Subcutaneous abdominal adipose tissue (tissue), 5 donors: ENCODE results near the gene ZSCAN25.
A peak's percentile ranks its signal among the peaks of the same experiment; 100 is the strongest.
"Not testable (repeated sequence)": the region's sequence is repeated elsewhere in the genome, so short reads cannot be mapped to it uniquely, and the experiment has no call there.

ENCODE experiments used
- H3K27ac ChIP-seq: one replicate; pipeline ENCODE4 v1.7.0; 2013; ENCODE audit warnings: low read depth, mild to moderate bottlenecking, inconsistent platforms, low read length, moderate library complexity
- H3K27me3 ChIP-seq, 5 donors: one replicate each; pipeline ENCODE4 v1.7.0; 2013; ENCODE audit warnings: low read length in 5 of 5, inconsistent platforms in 1 of 5; ENCODE audit not compliant: control insufficient read depth in 5 of 5, insufficient read depth in 4 of 5
- H3K36me3 ChIP-seq, 5 donors: one replicate each; pipeline ENCODE4 v1.7.0; 2013; ENCODE audit warnings: low read length in 5 of 5; ENCODE audit not compliant: control insufficient read depth in 5 of 5, insufficient read depth in 5 of 5
- H3K4me1 ChIP-seq, 5 donors: one replicate each; pipeline ENCODE4 v1.7.0; 2013; ENCODE audit warnings: low read length in 5 of 5, mild to moderate bottlenecking in 3 of 5, moderate library complexity in 1 of 5; ENCODE audit not compliant: control insufficient read depth in 5 of 5, insufficient read depth in 5 of 5
- H3K4me3 ChIP-seq, 5 donors: one replicate each; pipeline ENCODE4 v1.7.0; 2013; ENCODE audit warnings: low read length in 5 of 5, low read depth in 1 of 5
- H3K9ac ChIP-seq, 5 donors: one replicate each; pipeline ENCODE4 v1.7.0; 2013; ENCODE audit warnings: low read length in 5 of 5, mild to moderate bottlenecking in 4 of 5, moderate library complexity in 3 of 5
- H3K9me3 ChIP-seq, 5 donors: one replicate each; pipeline ENCODE4 v1.7.0; 2013; ENCODE audit warnings: low read length in 5 of 5; ENCODE audit not compliant: control insufficient read depth in 5 of 5
- donor health status: healthy.
- donor health status: healthy.
- donor health status: healthy.
- donor health status: healthy.
- donor health status: healthy.

The ZSCAN25 gene

DNA sequence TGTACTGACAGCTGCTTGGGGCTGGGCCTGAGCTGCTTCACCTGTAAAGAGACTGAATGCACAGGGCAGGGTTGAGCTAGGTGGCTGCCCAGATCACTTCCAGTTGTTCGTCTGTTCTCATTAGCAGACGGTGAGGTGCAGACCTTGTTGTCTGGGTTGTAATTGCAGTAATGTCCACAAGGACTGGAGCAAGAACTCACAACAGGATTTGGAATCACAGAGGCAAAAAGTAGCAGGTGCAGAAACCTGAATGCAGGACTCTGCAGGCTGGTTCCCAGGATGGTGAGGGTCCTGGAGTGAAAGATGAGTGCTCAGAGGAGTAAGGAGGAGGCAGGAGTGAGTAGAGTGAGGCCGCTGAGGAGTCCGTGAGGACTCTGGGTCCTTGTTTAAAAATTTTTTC, 9.2 kb downstream of the ZSCAN25 start:
- peaks cover 20 to 100% (median 98%) of the 10 kb centered on the region in 5 donors for H3K36me3 ChIP-seq
- peak overlapping the region in 1 of 5 donors; percentile 22 for H3K9ac ChIP-seq

DNA sequence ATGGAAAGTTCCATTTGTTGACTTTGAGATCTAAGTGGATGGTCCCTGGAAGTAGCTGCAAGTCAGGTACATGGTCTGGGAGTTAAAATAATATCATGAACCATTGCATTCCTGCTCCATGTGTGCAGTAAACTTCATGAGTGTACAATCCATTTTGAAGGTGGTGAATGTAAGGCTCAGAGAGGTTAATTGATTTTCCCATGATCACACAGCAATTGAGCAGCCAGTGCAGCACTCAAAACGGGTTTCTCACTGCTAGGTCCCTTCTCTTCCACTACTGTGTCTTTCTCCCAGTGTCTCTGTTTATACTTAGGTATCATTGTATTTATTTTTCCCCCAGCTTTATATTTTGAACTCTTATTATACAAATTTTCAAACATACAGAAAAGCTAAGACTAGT, 9.9 kb downstream of the ZSCAN25 start:
- peaks cover 18 to 100% (median 97%) of the 10 kb centered on the region in 5 donors for H3K36me3 ChIP-seq
- peaks cover 0 to 6% (median under 1%) of the 10 kb centered on the region in 5 donors for H3K4me1 ChIP-seq
- H3K27ac ChIP-seq = no peak overlapping the region
- peak overlapping the region in 1 of 5 donors; percentile 22 for H3K9ac ChIP-seq
- no peak overlapping the region for H3K4me3 ChIP-seq
- no peaks in the 10 kb centered on the region for H3K9me3 ChIP-seq
- no peaks in the 10 kb centered on the region for H3K27me3 ChIP-seq

More for the DNA sequence above, 9.2 kb downstream of the ZSCAN25 start:
- no peaks in the 10 kb centered on the region for H3K27me3 ChIP-seq
- H3K9me3 ChIP-seq = no peaks in the 10 kb centered on the region
- H3K27ac ChIP-seq = no peak overlapping the region
- H3K4me3 ChIP-seq = no peak overlapping the region
- H3K4me1 ChIP-seq = peaks cover 0 to 6% (median 0%) of the 10 kb centered on the region in 5 donors

DNA sequence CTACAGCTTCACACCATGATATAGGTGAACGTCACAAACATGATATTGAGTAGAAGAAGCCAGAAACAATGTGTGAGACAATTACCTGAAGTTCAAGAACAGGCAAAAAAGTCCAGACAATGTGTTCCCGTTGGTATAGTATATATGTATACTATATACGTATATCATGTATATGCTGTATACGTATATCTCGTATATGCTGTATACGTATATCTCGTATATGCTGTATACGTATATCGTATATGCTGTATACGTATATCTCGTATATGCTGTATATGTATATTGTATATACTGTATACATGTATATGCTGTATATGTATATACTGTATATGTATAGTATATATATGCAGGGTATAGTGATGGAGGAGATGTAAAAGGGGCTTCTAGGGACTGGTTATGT, 10.8 kb downstream of the ZSCAN25 start:
- Histone ChIP-seq H3K36me3 (peaks cover 17 to 98% (median 92%) of the 10 kb centered on the region in 5 donors), H3K9ac (no peak overlapping the region), H3K27ac (no peak overlapping the region), H3K27me3 (no peaks in the 10 kb centered on the region), H3K9me3 (no peaks in the 10 kb centered on the region), H3K4me3 (no peak overlapping the region), H3K4me1 (peaks cover 0 to 8% (median 3%) of the 10 kb centered on the region in 5 donors)

DNA sequence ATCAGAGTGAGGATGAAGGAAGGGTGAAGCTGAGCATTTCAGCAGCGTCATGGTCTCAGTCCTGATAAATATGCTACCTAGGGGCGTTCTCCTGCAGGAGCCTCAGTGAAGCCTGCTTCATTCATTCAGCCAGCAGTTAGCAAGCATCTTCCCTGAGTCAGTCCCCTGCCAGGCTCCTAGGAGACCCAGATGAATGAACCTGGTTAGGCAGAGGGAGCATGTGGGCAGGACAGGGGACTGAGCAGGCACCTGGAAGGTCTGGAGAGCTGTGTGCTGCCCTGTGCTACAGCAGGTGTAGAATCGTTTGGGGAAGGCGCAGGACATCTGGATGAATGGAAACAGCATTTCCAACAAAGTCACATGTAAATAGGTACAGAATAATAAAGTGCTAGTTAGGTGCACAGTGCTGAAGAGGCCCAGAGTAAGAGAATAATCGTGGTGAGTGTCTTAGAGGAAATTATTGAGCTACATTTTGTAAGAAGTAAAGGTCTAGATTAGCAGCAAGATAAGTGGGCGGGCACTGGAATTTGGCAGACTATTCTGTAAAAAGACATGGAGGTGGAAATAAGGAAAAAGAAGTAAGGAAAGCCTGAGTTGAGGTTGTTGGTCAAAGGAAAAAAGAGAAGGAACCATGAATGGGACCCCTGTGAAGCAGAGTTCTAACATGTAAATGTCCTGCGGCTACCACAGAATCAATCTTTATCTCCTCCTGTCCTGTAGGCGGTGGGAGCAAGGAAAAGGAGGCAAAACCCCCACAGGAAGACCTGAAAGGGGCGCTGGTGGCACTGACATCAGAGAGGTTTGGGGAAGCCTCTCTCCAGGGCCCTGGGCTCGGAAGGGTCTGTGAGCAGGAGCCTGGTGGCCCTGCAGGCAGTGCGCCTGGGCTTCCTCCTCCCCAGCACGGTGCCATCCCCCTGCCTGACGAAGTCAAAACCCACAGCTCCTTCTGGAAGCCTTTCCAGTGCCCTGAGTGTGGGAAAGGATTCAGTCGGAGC, 12.0 kb downstream of the ZSCAN25 start:
- Histone ChIP-seq H3K36me3 (peaks cover 17 to 95% (median 80%) of the 10 kb centered on the region in 5 donors), H3K27me3 (no peaks in the 10 kb centered on the region), H3K4me3 (no peak overlapping the region), H3K27ac (no peak overlapping the region), H3K9me3 (no peaks in the 10 kb centered on the region), H3K9ac (peak overlapping the region in 1 of 5 donors; percentile 44), H3K4me1 (peaks cover 0 to 19% (median 8%) of the 10 kb centered on the region in 5 donors)

DNA sequence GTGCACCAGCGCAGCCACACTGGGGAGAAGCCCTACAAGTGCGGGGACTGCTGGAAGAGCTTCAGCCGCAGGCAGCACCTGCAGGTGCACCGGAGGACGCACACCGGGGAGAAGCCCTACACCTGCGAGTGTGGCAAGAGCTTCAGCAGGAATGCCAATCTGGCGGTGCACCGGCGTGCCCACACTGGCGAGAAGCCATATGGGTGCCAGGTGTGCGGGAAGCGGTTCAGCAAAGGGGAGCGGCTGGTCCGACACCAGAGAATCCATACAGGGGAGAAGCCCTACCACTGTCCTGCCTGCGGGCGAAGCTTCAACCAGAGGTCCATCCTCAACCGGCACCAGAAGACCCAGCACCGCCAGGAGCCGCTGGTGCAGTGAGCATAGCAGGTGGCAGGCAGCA, 12.9 kb downstream of the ZSCAN25 start:
- peaks cover 17 to 90% (median 71%) of the 10 kb centered on the region in 5 donors for H3K36me3 ChIP-seq
- no peaks in the 10 kb centered on the region for H3K27me3 ChIP-seq
- H3K4me1 ChIP-seq = peaks cover 0 to 21% (median 8%) of the 10 kb centered on the region in 5 donors
- no peak overlapping the region for H3K27ac ChIP-seq
- peak overlapping the region in 1 of 5 donors; percentile 44 for H3K9ac ChIP-seq
- H3K4me3 ChIP-seq = no peak overlapping the region
- no peaks in the 10 kb centered on the region for H3K9me3 ChIP-seq

DNA sequence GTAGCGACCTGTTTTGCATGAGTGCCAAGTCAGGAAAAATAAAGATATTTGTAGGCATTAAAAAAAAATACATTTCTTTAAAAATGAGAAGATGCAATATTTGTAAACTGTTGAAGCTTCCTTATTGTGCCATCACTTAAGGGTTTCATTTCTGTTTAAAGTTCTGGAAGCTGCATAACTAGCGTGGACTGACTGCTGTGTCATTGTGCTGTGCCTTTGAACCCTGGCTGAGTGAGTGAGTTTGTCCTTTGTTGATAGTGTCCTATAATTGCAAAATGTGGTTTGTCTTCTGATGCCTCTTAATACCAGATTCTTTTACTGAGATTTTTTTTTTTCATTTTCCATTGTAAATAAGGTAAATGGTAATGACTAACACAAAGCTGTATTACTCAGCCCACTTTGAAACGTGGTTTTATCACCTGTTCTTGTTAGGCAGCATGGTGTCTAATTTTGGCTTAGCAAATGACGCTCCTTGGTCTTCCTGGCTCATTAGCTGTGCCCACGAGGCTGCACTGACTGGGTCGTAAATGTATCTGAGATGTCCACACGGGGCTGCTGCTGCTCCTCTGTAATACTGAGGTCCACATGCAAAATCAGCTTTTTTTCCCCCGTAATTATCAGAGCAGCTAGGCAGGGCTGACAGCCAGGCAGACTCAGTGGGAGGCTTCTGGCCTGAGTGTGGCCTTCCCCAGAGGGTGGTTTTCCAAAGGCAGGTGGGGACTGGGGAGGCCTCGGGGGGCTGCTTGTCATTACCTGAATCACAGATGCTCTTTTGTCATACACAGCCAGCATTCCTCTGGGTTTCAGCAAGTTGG, 14.8 kb downstream of the ZSCAN25 start:
- H3K27ac ChIP-seq = no peak overlapping the region
- H3K4me1 ChIP-seq = peaks cover 0 to 24% (median 8%) of the 10 kb centered on the region in 5 donors
- H3K4me3 ChIP-seq = no peak overlapping the region
- H3K27me3 ChIP-seq = no peaks in the 10 kb centered on the region
- H3K36me3 ChIP-seq = peaks cover 15 to 71% (median 52%) of the 10 kb centered on the region in 5 donors
- H3K9me3 ChIP-seq = no peaks in the 10 kb centered on the region
- H3K9ac ChIP-seq = peak overlapping the region in 1 of 5 donors; percentile 29

DNA sequence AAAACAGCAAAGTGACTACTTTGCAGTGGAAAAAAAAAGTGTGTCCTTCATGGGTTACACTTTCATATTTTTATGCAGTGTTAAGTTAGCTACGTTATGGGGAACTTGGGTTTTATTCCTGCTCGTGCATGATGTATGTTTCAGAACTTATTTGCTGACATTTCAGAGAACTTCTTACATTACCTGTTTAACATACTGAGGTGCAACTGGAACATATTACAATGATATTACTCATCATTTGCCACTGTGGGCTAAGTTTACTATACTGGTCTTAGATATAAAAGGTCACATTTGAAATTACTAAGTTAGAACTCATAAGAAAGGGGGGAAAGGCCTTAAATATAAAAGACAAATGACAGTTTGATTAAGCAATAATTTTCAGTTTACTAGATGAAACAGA, 20.7 kb downstream of the ZSCAN25 start:
- H3K4me1 ChIP-seq = peaks cover 0 to 28% (median 8%) of the 10 kb centered on the region in 5 donors
- not testable (repeated sequence) for H3K9me3 ChIP-seq
- peaks cover 0 to 23% (median 4%) of the 10 kb centered on the region in 5 donors for H3K36me3 ChIP-seq

DNA sequence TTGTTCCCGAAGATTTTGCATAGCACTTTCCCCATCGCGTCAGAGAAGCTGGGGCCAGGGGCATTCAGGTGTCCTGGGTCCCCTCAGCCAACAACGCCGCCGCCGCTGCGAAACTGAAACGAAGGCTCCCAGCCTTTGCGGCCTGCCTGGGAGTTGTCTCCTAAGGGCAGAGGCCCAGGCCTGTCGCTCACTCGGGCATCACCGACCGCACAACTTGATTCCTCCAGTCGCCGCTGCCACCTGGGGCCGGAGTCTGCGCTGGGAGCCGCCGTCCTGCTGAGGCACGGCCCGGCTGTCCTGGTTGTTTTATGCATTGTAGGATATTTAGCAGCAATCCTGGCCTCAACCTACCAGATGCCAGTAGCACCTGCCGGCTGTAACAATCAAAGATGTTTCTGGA, 22.0 kb downstream of the ZSCAN25 start:
- H3K36me3 ChIP-seq = peaks cover 3 to 18% (median 6%) of the 10 kb centered on the region in 5 donors
- H3K27me3 ChIP-seq = no peaks in the 10 kb centered on the region
- no peak overlapping the region for H3K4me3 ChIP-seq
- H3K4me1 ChIP-seq = peaks cover 0 to 15% (median under 1%) of the 10 kb centered on the region in 5 donors
- no peak overlapping the region for H3K9ac ChIP-seq
- no peaks in the 10 kb centered on the region for H3K9me3 ChIP-seq
- no peak overlapping the region for H3K27ac ChIP-seq

More for the DNA sequence above, 20.7 kb downstream of the ZSCAN25 start:
- H3K27me3 ChIP-seq, H3K9ac ChIP-seq, H3K27ac ChIP-seq, H3K4me3 ChIP-seq: not testable (repeated sequence)

DNA sequence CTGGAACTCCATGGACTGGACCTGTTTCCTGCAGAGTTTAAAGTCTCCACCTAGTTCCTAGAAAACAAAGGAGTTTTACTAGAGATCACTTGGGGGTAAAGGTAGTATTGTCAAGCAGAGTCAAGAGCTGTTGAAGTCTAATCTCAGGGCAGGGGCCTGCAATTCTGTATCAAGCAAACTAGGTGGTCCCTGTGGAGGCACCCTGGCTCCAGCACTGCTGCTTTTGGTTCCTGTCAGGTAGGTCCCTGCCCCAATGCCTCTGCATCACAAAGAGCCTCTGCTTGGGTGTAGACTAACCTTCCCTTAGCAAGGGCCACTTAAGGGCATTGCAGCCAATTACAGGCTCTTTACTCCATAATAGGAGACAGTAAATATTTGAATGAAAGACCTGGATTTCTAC, 22.5 kb downstream of the ZSCAN25 start:
- H3K9ac ChIP-seq = no peak overlapping the region
- no peak overlapping the region for H3K27ac ChIP-seq
- H3K27me3 ChIP-seq = no peaks in the 10 kb centered on the region
- no peaks in the 10 kb centered on the region for H3K9me3 ChIP-seq
- no peak overlapping the region for H3K4me3 ChIP-seq
- H3K4me1 ChIP-seq = peaks cover 0 to 12% (median 0%) of the 10 kb centered on the region in 5 donors
- H3K36me3 ChIP-seq = peaks cover 4 to 17% (median 6%) of the 10 kb centered on the region in 5 donors
